ENCODE data around the gene CYSRT1. TPM values are rescaled to one million over a fixed set of nuclear protein-coding genes. Genes with fewer than 3 reads are reported as not detected.
"Not testable (repeated sequence)": the region's sequence is repeated elsewhere in the genome, so short reads cannot be mapped to it uniquely, and the experiment has no call there.

CYSRT1 gene
- total RNA-seq, 2 donors from 2014 or later = 0.62 TPM; not detected in 1

DNA sequence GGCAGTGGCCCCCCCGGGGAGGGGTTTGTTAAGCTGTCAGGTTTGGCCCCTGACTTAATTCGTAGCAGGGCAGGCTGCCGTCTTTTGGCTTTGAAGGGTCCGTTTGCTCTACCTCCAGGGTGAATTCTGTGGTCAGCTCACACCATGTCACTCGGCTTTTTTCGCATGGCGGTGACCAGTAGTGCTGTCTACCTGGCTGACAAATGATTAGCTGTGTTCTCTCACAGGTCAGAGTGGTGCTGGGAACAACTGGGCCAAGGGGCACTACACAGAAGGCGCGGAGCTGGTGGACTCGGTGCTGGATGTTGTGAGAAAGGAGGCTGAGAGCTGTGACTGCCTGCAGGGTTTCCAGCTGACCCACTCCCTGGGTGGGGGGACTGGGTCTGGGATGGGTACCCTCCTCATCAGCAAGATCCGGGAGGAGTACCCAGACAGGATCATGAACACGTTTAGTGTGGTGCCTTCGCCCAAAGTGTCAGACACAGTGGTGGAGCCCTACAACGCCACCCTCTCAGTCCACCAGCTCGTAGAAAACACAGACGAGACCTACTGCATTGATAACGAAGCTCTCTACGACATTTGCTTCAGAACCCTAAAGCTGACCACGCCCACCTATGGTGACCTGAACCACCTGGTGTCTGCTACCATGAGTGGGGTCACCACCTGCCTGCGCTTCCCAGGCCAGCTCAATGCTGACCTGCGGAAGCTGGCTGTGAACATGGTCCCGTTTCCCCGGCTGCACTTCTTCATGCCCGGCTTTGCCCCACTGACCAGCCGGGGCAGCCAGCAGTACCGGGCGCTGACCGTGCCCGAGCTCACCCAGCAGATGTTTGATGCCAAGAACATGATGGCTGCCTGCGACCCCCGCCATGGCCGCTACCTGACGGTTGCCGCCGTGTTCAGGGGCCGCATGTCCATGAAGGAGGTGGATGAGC, 17.6 kb downstream of the CYSRT1 start:
- no peak for DNase-seq
- ATAC-seq = no peak
- intact Hi-C loops (cut with DNase I) = no loop called here

DNA sequence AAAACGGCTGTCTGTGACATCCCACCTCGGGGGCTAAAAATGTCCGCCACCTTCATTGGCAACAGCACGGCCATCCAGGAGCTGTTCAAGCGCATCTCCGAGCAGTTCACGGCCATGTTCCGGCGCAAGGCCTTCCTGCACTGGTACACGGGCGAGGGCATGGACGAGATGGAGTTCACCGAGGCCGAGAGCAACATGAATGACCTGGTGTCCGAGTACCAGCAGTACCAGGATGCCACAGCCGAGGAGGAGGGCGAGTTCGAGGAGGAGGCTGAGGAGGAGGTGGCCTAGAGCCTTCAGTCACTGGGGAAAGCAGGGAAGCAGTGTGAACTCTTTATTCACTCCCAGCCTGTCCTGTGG, 18.3 kb downstream of the CYSRT1 start:
- DNase-seq; ATAC-seq; intact Hi-C loops (cut with DNase I): not testable (repeated sequence)

DNA sequence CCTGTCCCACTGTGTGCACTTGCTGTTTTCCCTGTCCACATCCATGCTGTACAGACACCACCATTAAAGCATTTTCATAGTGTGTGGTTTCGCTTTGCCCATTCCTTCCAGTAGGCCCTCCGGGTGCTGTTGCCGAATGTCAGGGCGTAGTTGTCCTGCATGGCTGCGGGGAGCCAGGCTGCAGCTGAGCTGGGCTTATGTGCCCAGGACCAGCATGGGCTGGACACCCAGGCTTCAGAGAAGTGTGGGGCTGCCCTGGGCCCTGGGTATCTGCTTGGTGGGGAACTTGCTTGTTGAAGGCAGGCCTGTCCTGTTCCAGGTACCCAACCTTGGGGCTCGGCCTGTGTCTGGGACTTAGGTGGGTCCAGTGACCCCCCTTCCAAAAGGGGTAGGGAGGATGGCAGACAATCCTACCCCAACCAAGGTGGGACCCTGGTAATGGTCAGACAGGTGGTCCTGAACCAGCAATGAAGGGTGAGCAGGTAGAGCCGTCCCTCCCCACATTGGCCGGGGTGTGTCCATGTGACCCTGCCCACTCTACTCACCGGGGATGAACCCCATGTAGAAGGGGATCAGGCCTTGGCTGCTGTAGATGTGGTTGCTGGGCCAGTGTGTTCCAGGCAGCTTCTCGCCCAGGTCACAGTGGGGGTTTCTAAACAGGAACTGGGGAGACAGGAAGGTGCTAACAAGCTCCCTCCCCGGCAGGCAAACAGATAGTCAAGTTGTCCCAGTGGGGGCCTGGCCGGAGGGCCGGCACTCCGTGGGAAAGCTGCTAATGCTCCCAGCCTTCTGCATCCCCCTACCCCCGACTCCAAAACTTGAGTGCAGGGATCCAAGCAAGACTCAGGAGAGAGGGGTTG, 18.9 kb downstream of the CYSRT1 start:
- intact Hi-C loops (cut with DNase I) = no loop called here
- ATAC-seq = no peak
- DNase-seq = no peak

DNA sequence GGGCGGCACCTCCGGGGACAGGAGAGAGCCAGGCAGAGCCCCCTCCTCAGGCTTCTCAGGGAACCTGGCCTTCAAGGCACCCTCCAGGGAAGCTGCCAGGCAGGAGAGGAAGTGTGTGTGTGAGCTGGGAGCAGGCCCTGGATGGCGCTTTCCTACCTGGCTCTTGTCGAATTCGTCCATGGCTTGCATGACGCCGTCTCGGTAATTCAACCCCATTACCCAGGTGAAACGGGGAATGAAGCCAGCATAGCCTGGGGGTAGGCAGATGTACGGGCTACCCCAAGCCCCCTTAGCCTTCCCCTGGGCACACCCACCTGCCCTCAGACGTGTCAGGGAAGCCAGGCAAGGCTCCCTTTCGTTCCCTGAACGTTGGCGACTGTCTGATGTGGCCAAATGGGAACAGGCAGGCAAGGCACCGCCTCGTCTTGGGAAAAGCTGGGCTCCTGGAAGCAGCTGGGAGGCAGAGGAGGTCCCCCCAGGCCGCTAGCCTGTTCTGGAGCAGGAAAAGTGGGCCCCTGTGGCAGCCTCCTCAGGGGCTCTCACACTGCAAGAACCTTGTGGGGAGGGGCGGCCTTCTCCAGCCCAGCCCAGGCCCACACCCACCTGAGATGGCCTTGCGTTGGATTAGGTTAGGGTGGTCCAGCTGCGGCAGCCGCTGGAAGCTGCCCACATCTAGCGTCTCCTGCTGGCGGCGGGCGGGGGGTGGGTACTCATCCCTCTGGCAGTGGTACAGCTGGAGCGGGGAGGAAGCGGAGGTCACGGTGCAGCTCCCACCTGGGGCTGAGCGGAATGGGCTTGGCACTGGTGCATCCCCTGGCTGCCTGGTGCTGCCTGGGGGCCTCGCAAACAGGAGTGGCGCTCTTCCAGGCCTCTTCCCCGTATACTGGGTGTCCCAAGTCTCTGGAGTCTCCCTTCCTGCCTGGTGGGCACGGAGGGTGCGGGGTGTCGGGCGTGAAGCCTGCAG, 19.8 kb downstream of the CYSRT1 start:
- ATAC-seq (no peak), DNase-seq (no peak)
- intact Hi-C loops (cut with DNase I) = no loop called here

DNA sequence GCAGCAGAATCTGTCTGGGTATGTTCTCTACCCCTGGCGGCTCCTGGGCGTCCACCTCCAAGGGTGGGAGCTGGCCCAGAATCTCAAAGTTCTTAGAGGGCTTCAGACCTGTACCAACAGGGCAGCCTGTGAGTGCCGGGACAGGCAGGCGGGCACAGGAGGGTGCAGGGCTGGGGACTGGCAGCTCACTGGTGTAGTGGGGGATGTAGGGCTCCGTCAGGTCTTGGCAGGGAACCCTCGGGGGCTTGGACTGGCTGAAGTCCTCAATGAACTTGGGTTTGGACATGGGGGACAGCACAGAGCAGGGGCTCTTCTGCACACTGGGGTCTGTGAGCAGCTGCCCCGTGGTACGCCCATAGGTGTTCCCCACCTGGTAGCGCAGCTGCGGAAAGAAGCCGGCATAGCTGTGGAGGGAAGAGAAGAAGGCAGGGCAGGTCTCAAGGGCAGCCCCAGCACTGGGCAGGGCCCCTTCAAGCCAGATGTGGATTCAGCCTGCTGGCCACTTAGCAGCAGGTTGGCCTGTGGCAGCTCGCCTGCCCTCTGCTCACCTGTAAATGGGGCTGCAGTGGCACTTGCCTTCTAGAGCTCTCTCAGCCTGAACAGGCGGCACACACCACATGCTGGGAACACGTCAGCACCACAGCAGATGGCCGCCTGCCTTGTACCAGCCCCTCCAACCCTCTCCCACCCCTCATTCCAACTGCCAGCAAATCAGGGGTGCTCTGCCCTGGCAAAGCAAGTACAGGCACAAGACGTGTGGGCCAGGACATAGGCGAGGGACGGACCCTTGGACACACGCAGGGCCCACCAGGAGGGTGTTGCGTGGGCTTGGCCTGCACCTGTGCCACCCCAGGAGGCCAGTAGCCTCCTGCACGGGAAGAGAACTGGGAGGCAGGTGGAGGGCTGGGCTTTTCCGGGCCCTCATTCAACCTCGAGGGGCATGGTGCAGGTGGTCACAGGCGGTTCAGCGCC, 20.8 kb downstream of the CYSRT1 start:
- DNase-seq (no peak), ATAC-seq (no peak)
- intact Hi-C loops (cut with DNase I) = no loop called here

DNA sequence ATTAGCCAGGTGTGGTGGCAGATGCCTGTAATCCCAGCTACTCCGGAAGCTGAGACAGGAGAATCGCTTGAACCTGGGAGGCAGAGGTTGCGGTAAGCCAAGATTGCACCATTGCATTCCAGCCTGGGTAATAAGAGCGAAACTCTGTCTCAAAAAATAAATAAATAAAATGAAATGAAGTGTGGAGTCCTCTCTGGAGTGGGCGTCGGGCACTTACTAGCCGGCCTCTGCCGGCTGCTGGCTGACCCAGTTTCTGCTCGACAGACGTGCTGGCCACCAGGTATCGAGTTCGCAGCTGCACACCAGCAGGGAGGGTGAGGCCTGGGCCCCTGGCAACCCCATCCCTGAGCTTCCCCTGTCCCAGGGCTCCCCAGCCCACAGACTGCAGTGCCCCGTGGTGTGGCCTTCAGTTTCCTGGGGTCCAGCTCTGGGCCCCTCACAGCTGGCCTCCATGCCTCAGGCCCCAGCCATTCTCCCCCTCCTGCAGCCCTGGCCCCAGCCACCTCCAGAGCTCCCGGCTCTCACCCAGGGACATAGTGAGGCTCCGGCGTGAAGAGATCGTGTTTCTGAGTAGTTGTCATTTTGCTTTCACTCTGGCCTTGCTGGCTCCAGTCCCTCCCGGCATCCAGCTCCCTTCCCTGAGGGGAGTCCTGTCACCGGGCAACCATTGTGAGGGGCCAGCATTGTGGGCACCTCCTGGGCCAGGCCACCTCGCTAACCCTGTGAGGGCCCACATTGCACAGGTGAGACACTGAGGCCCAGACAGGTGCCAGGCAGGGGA, 22.4 kb downstream of the CYSRT1 start:
- intact Hi-C loops (cut with DNase I) = no loop called here
- ATAC-seq (no peak), DNase-seq (no peak)

DNA sequence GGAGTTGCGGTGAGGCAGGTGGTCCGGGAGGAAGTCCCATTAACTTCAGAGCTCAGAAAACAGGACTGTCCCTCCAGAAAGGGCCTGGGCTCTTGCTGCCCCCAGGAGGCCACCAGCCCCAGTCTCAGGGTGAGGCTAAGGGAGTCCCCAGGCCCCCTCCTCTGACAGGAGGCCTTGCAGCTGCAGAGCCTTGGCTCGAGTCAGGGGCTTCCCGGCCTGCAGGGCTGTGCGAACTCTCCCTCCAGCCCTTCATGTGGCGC, 22.9 kb downstream of the CYSRT1 start:
- ATAC-seq = no peak
- DNase-seq = no peak
- intact Hi-C loops (cut with DNase I) = no loop called here

DNA sequence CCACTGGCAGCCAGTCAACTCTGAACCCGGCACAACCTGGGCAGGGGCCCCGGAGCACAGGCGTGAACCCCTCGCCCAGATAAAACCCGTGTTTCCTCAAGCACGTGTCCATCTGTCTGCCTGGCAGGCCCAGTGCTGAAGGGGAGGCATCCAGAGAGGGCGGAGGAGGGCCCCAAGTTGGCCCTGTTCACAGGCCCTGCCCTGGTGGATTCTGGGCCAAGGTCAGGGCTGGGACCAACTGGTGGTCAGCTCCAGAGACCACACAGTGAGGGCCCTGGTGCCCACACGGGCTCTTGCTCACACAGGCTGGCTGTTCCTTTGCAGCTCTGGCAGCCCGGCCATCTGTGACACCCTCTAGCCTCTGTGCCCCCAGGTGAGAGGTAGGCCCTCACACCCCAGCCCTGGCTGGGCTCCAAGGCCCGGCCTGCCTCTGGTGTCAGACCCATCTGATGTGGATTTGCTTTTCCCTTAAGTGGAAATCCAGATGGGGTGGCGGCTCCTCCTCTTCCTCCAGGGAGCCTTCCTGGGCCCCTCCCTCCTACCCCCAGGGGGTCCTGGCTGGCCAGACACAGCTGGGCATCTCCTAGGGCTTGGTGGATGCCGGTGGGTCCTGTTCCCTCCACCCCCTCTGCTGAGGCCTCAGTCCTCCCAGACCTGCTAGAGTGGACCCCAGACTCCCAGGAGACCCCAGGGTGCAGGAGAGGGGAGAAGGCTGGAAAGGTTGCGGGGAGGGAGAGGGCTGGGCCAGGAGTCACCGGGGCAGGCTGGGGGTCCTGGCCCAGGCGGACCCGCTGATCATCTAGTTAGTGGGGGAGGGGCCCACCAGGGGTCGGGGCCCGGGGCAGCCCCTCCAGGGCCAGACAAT, 25.6 kb downstream of the CYSRT1 start:
- no peak for DNase-seq
- ATAC-seq = peak in 1 of 2 donors; percentile 5

DNA sequence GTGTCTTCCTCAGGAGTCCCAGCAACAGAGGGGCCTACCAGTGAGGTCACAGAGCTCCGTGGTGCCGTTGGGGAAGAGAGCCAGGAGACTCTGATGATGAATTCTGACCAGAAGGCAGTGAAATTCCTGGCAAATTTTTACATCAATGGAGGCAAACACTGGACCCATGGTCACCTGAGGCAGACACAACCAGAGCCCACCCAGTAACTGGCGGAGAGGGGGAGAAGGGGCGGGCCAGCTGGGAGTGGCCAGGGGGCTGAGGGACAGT, 26.2 kb downstream of the CYSRT1 start, which contains the start of gene STPG3:
Gene STPG3 (plus strand): TSS at position 93 of the 268 bp plus-strand sequence. CDS start 1 bp downstream, at position 94.
- DNase-seq (no peak), ATAC-seq (no peak)
- intact Hi-C loops (cut with DNase I) = no loop called here

More for the DNA sequence above, 25.6 kb downstream of the CYSRT1 start:
- intact Hi-C loops (cut with DNase I) = no loop called here

DNA sequence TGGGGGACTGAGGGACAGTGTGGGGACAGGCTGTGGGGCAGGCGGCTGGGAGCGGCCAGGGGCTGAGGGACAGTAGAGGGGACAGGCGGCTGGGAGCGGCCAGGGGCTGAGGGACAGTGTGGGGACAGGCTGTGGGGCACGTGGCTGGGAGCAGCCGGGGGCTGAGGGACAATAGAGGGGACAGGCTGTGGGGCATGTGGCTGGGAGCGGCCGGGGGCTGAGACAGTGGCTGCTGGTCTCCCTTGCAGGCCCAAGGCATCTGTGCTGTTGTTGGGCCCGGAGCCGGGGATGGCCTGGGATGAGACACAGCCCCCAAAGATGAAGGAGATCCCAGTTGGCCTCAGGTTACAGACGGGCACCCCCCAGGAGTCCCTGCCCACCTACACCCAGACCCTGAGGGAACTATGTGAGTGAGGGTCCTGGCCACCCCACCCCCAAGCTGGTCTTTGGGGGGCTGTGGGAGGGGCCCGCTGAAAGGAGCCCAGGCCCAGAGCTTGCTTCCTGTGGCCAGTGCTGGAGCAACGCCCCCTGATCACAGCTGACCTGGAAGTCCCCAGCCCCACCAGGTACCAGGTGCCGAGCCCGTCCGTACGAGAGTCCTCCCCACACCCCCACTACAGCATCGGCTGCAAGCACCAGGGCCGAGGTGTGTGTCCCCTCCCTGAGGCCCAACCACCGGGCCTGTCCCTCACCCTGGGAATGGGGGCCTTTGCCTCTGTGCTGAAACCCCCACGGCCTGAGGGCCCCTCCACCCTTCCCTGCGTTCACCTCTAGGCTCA, 26.7 kb downstream of the CYSRT1 start:
- no peak for DNase-seq
- ATAC-seq = no peak
- intact Hi-C loops (cut with DNase I) = no loop called here

DNA sequence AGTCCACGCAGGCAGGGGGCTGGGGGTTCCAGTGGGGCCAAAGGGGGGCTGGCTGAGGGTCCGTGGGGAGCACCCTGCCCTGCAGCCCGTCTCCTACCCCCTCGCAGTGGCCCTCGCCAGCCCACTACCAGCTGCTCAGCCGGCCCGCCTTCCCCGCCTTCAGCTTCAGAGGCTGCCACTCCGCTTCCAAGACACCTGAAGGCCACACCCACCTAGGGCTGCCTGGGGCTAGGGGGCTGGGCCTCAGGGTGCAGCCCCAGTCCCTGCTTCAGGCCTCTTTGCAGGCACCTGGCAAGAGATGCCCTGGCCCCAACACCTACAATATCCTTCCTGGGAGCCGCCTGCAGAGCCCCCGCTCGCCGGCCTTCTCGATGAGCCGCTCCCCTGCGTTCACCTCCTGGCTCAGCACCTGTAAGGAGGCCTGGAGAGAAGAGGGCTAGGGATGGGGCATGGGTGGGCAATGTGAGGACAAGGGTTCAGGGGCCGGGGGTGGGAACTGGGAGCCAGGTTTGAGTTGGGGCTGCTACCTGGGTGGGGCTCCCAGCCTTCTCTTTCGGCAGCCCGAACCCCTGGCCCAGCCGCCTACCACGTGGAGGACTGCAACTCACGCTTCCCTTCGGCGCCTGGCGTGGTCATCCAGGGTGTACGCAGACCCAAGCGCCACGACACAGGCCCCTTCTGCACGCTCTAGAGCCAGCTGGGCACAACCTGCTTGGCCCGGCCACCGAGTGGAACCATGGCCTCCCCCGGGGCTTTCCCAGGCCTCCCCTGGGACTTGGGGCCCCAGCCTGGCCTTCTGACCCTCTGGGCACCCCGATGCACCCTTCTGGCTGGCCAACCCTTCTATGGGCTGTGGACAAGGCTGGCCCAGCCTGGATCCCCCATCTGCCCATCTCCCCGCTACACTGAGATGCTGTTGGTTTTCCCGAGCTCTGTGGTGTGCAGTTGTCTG, 27.9 kb downstream of the CYSRT1 start:
- intact Hi-C loops (cut with DNase I) = no loop called here
- no peak for ATAC-seq

DNA sequence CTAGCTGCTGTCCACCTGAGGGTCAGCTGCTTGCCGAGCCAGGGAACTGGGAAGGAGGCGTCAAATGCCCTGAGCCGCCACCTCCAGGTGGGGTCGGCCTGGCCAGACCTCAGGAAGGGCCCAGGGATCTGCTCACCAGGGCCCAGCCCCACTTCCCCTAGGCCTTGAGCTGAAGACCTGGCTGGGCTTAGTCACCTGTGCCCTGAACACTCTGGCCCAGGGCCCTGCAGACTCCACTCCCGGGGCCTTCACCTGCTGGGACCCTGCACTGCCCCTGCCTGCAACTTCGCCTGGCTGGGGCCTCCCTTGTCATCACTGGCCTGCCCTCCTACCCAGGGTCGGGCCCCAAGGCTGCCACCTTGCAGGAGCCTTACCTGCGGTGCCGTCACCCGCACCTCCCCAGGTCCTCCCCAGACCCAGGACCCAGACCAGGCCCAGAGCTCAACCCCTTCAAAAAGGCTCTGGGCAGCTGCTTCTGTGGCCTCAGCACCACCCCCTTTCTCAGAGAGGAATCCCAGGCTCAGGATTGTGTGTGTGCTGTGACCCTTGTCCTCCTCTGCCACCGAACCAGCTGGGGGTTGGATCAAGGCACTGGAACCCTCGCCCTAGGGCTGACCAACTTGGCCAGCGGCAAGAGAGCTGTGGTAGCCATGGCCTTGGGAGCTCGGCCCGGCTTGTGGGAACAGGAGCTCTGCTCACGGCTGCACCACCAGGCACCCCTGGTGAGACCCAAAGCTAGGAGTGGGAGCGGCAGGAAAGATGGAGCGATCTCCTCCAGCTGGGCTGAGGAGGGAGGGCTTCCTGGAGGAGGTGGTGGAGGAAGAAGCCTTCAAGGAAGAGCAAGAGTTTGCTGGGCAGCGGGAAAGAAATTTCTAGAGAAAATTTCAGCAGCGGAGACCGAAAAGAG, 29.0 kb downstream of the CYSRT1 start:
- DNase-seq = no peak
- intact Hi-C loops (cut with DNase I) = no loop called here
- ATAC-seq = peak in 1 of 2 donors; percentile 0

More for the DNA sequence above, 27.9 kb downstream of the CYSRT1 start:
- DNase-seq = no peak

DNA sequence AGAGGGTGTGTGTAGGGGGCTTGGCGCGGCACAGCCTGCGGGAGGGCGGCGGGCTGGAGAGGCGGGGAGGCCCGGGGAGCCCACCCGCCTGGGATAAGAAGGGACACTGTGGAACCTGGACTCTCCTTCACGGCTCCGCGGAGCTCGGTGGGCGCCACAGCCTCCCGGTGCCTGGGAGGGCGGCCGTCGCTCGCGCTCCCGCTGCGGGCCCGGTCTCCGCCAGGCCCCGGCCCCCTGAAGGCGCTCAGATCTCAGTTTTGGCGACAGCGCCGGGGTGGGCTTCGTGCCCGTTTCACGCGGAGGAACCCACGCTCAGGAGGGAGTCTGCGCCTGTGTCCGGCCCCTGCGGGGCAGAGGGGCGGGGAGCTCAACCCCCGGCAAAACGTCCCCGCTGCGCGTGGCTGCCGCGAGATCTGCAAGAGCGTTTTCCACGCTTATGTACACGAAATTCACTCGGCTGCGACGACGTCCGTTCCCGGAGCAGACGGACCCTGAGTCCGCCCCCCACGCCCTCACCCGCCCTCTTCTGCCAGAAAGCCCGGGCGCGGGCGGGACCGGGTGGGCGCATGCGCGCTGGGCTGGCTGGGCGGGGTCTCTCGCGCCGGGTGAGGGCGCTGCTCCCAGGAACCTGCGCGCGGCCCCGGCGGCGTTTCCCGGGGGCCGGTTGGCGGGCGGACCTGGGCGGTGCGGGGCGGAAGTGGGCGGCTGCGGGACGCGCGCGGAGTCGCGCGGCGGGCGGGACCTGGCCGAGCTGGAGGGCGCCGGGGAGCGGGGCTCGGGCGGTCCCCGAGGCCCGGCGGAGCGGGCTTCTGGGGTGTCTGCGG, 29.9 kb downstream of the CYSRT1 start, which contains the start of gene NELFB:
Gene NELFB (plus strand): TSS at position 704 of the 824 bp plus-strand sequence.
- intact Hi-C loops (cut with DNase I) = no loop called here

More for the DNA sequence above, 29.9 kb downstream of the CYSRT1 start, which contains the start of gene NELFB:
- DNase-seq (peak; percentile 94), ATAC-seq (peak; percentile 90 to 94)
